GM19397 (cell line): ENCODE data around the gene OSBPL7.

ENCODE experiments used
- ATAC-seq: cut with Tn5 transposase; IDR thresholded peaks from one replicate; pipeline ENCODE4 v1.9.1; 2021; ENCODE audit warnings: mild to moderate bottlenecking, moderate library complexity; ENCODE audit not compliant: unreplicated experiment

The OSBPL7 gene

GRCh38 chr17:47821424-47822391 lies at the start of gene OSBPL7:
Gene OSBPL7 (minus strand): TSS chr17:47821794. CDS start chr17:47820278, 1,516 bp downstream.
- ATAC-seq, result peak; percentile 76

DNA sequence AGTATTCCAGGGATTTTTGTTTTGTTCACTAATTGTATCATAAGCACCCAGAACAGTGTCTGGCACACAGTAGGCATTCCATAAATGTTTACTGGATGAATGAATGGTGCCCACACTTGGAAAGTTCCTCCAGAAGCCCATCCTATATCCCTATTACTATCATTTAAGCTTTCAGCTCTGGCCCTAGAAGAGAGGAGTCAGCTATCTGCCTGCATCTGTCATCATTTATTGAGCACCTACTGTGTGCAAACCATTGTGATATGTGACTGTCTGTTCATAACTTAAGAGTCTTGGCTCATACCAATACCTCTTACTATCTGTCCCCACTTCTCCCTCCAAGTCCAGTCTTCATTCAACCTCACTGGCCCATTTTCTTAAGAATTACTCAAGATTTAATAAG lies 49.5 kb upstream of the OSBPL7 start:
- no peak for ATAC-seq

DNA sequence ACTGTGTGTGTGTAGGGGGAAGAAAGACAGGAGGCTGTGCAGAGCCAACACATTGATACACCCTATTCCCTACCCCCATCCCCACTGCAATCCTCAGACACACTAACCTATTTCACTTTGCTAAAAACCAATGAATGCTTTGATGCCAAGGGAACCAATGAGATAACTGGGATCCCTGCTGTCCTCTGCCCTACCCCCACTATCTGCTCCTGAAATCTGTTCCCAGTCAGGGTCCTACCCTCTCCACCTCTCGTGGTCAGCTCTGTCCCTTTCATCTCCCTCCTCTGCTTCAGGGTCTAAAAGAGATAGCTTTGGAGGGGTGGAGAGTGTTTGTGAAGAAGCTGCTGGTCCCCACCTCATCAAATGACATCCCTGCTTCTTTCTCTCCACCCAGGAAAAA lies 48.5 kb upstream of the OSBPL7 start:
- ATAC-seq, result no peak

- no peak for ATAC-seq
Observed at GRCh38 chr17:47869114-47869513, 47.5 kb upstream of the OSBPL7 start.

DNA sequence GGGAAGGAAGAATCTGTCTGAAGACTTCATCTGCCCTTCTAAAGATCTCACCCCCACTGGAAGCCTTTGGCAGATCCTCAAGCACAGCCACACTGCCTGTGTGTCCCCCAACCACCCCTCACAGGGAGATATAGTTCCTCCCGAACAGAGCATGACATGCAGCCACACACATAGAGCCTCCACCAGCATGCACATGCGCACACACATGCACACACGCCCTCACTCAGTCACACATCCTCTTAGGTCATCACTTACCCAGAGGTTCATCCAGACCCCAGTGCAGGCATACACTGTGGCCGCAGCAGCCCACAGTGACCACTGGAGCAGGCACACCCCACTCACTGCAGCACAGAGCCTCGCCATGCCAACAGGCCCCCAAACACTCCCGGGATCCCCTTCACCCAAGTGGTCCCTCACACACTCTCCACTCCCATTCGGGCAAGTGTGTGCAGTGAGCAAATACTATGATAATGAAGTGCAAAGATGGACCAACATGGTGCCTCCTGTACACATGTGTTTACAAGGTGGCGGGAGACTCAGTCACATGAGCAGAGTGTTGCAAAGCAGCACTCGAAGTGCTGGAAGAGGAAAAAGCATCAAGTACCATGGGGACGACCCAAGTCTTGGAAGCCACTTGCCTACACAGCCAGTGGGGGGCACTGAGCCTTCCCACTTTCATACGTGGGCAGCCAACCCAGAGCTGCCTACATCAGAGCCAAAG lies 46.4 kb upstream of the OSBPL7 start:
- ATAC-seq, result no peak

DNA sequence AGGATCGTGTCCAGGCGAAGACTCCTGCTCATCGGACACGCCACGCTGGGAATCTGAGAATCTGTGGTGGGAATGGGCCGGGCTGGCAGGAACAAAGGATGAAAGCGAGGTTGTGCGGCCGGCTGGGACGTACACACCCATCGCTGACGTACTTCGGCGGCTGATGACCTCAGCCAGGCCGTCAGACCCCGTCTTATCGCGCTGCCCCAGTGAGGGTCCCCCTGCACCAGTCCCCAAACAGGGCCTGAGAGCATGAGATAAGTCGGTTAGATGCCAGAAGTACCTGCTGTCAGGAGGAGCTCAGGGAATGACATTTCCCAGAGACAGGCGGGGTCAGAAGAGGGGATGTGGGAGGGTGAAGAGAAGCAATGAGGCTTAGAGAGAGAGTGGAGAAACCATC lies 45.3 kb upstream of the OSBPL7 start:
- ATAC-seq, result no peak

DNA sequence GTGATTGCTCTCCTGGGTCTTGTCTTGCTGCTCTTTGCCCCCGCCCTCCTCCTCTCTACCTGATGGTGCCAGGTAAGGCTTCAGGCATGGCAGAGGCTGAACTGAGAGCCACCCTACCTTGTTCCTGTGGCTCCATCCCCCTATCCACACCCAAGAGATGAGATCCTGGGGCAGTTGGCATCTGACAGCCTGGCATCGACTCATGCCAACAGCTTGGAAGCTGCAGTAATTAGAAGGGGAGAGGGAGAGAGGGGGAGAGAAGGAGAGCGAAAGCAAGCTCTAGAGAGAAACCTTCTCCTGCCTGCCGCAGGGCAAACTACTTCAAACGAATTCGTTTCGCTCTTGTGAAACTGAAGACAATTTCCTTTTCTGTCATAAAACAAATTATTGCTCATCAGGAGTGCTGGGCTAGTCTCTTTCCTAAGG lies 43.2 kb upstream of the OSBPL7 start:
- no peak for ATAC-seq

DNA sequence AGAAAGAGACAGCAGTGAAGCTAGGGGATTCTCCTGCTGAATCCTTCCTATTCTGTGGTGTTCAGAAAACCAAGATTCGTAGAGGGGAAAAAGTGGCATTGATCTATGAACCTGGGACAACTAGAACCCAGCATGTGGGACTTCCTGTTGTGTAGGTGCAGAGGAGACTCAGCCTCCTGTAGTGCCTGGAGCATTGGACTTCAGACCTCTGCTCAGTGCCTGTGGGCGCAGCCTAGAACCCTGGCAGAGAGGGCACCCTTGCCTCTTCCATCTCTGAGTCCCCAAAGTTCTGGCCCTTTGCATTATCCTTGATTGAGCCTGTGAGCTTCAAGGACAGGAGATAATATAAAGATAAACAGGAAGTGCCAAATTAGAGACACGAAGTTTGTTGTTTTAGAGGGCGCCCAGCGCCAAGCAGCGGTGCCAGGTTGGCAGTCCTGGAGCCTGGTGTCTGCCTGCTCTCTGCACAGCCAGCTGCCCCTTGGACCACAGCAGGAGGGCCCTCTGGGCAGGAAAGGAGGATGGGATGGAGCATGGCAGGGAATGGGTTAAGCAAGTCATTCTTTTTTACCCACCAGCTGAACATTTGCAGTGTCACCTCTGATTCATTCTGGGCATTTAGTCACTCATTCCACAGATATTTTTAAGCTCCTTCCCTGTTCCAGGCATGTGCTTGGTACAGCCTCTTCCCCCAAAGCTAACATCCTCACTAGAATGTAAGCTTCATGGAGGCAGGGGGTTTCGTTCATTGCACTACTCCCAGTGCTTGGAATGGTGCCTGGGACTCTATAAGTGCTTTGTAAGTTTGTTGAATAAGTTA lies 41.2 kb upstream of the OSBPL7 start:
- no peak for ATAC-seq

DNA sequence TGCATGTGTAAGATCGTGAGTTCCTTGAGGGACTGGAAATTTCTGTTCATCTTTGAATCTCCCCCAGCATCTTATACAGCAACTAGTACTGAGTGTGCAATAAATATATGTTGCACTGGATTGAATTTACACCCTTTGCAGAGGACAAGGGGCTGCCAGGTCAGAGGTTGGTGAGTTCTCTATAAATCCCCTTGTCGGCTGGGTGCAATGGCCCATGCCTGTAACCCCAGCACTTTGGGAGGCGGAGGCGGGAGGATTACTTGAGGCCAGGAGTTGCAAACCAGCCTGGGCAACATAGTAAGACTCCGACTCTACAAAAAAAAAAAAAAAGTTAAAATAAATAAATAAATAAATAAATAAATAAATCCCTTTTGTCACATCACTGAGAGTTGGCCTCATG lies 38.8 kb upstream of the OSBPL7 start:
- ATAC-seq, result no peak

GRCh38 chr17:47857551-47858455 lies 36.2 kb upstream of the OSBPL7 start:
- no peak for ATAC-seq

DNA sequence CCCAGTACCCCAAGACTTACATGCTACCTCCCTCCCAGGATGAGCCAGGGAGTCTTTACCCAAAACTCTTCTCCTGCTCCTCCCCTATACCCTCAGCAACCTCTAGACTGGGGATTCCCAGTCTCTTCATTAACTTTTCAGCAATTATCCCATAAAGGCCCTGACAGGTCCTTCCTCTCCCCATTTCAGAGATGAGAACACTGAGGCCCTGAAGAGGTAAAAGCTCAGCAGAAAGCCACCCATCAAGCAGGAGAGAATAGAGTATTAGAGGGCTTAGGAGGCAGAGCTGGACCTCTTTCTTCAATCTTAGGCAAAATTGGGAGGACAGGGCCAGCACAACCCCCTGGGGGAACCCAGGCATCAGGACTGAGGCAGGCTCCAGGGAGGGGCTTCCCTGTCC lies 35.2 kb upstream of the OSBPL7 start:
- ATAC-seq, result no peak

DNA sequence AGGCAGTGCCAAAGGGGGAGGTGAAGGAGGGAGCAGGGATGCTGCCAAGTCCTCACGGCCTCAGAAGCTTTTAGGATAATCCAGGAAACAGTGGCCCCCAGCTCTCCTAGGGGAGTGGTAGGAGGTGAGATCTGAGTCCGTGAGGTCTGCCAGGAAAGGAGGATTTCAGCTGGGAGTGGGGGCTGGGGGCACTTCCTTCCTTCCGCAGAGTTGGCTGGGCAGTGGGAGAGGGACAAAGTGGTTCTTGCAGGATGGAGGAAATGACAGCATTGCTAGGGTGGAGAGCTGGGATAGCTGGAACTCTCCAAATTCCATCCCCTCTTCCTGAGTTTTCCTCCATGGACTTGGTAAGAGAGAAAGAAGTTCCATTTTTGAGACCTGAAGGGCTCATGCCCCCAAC lies 34.1 kb upstream of the OSBPL7 start:
- ATAC-seq, result no peak

DNA sequence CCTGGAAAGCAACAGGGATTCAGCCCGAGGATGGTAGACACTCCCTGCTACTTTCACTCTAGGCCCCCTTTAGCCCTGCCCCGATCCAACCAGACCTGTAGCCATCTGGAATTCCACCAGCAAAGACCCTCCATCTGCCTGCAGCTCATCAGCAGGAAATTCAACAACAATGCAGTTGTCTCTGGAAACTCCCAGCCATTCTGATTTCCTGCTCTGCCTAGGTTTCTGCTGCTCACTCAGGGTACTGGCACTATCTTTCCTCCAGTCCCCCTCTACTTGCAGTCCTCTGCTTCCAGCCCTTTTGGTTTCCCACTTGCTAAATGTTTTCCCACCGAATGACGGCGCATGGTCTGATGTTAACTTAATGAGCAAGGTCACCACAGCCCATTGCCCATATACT lies 32.0 kb upstream of the OSBPL7 start:
- ATAC-seq, result no peak

DNA sequence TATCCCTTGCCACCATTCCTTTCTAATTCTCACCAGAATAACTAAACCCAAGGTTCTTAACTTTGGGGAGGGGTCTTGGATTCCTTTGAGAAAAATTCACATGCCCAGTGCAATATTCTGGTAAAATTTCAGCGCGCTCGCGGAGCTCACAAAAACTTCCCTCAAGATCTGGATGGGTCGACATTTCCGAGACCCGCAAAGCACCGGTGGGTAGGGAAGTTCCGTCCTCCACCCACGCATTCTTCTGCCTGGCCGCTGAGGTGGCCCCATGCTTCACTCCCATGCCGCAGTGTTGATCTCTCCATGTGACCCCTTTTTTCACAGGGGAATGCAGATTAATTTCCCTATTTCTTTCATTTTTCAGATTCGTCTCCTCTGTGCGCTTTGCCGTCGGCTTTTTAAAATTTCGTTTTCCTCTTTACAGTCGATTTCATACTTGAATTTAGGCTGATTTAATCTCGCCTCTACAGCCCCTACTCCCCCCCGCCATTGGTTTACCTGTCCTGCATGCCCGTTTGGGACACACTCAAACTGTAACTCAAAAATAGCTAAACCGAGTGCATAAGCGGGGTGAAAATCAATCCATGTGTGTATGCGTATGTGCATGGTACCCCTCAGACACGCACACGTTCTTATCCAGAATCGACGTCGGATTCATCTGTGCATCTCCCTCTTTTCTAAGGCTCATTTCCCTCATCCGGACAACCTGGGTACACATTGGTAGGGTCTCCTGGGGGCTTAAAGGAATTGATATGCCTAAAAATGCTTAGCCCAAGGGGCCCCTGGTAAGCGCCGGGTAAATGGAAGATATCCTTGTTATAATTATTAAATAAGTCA lies 30.7 kb upstream of the OSBPL7 start:
- ATAC-seq, result no peak

DNA sequence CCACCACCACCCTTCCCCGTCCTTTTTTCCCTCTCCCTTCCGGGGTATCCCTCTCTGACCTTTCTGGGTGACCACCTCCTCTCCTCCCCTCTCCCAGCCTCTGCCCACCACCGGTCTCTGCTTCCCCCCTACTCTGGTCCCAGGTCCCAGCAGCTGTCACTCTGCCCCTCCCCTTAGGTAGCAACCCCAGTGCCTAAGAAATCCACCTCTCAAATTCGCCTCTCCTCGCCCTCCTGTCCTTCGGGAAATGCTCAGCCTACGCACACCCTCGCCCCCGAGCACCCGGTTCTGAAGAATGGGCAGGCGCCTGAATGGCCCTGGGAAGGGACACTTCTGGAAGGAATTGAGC lies 30.1 kb upstream of the OSBPL7 start:
- ATAC-seq, result no peak

GRCh38 chr17:47850692-47851573 lies 29.3 kb upstream of the OSBPL7 start, which contains the start of gene SP6:
Gene SP6 (minus strand): TSS chr17:47851163. CDS start chr17:47848429, 2,734 bp downstream.
- no peak for ATAC-seq

DNA sequence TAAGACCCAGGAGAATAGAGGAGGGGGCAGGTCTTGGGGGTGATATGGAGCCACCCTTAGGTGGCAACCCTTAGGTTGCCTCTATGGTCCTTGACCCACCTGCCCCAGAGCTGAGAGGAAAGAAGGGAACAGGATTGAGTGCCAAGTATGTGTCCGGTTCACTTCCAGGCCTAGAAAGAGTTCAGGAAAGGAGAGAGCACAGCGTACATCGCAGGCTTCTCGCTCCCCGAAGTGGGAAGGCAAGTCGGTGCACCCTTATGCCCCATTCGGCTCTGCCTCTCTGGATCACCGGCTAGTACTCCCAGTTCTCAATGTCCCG lies 28.7 kb upstream of the OSBPL7 start:
- no peak for ATAC-seq

GRCh38 chr17:47848198-47848513 lies 26.6 kb upstream of the OSBPL7 start:
- ATAC-seq, result no peak
